ENCODE data around the gene CDC34. TPM values are rescaled to one million over a fixed set of nuclear protein-coding genes. Genes with fewer than 3 reads are reported as not detected.

CDC34 gene
- total RNA-seq, 2 donors from 2014 or later, result 128 to 138 TPM

GRCh38 chr19:494171-495080 lies 37.1 kb upstream of the CDC34 start:
- no peaks in the 10 kb centered on the region for H3K36me3 ChIP-seq (ENCODE audit: control insufficient read depth, insufficient read depth, low read length)
- peak; percentile 55 for DNase-seq
- Mint-ChIP-seq H3K27me3 (ENCODE audit: insufficient read depth) (peaks cover 30% of the 10 kb centered on the region), H3K27ac (no peak overlapping the region), H3K4me3 (no peak overlapping the region), H3K4me1 (no peaks in the 10 kb centered on the region), H3K9me3 (peaks cover 3% of the 10 kb centered on the region), H3K36me3 (ENCODE audit: low read depth) (no peaks in the 10 kb centered on the region)
- no peak overlapping the region for H3K4me3 ChIP-seq (ENCODE audit: low read length)
- H3K9me3 ChIP-seq (ENCODE audit: control insufficient read depth, low read length), result no peaks in the 10 kb centered on the region
- H3K4me1 ChIP-seq (ENCODE audit: control insufficient read depth, insufficient read depth, low read length), result no peaks in the 10 kb centered on the region
- 84 to 89% methylated on average over 18 to 22 of the region's 22 CpGs for WGBS, 2 experiments (ENCODE audit: insufficient coverage in 1 of 2, insufficient read length in 1 of 2)
- TF ChIP-seq CTCF (conservative IDR thresholded peaks at IDR 0.05), result no peak
- no peak overlapping the region for H3K9ac ChIP-seq (ENCODE audit: extremely low read depth, low read length, poor library complexity, severe bottlenecking)
- H3K27me3 ChIP-seq (ENCODE audit: control insufficient read depth, insufficient read depth, low read length, poor library complexity, severe bottlenecking), result peaks cover 22% of the 10 kb centered on the region
- H3K27ac ChIP-seq (ENCODE audit: low read depth, low read length), result no peak overlapping the region

GRCh38 chr19:495081-495401 lies 36.5 kb upstream of the CDC34 start:
- Mint-ChIP-seq H3K4me1 (no peaks in the 10 kb centered on the region), H3K27me3 (ENCODE audit: insufficient read depth) (peaks cover 35% of the 10 kb centered on the region), H3K36me3 (ENCODE audit: low read depth) (no peaks in the 10 kb centered on the region), H3K4me3 (no peak overlapping the region), H3K9me3 (peaks cover 3% of the 10 kb centered on the region), H3K27ac (no peak overlapping the region)
- H3K9me3 ChIP-seq (ENCODE audit: control insufficient read depth, low read length), result no peaks in the 10 kb centered on the region
- WGBS, 2 experiments (ENCODE audit: insufficient coverage in 1 of 2, insufficient read length in 1 of 2), result 89 to 92% methylated on average over 5 to 8 of the region's 10 CpGs
- no peak for TF ChIP-seq CTCF (conservative IDR thresholded peaks at IDR 0.05)
- no peaks in the 10 kb centered on the region for H3K4me1 ChIP-seq (ENCODE audit: control insufficient read depth, insufficient read depth, low read length)
- H3K4me3 ChIP-seq (ENCODE audit: low read length), result no peak overlapping the region
- peaks cover 24% of the 10 kb centered on the region for H3K27me3 ChIP-seq (ENCODE audit: control insufficient read depth, insufficient read depth, low read length, poor library complexity, severe bottlenecking)
- no peaks in the 10 kb centered on the region for H3K36me3 ChIP-seq (ENCODE audit: control insufficient read depth, insufficient read depth, low read length)
- no peak for DNase-seq
- H3K27ac ChIP-seq (ENCODE audit: low read depth, low read length), result no peak overlapping the region
- H3K9ac ChIP-seq (ENCODE audit: extremely low read depth, low read length, poor library complexity, severe bottlenecking), result no peak overlapping the region

GRCh38 chr19:495402-496111 lies 36.0 kb upstream of the CDC34 start:
- H3K4me1 ChIP-seq (ENCODE audit: control insufficient read depth, insufficient read depth, low read length), result no peaks in the 10 kb centered on the region
- peak; percentile 92 for DNase-seq
- no peaks in the 10 kb centered on the region for H3K36me3 Mint-ChIP-seq (ENCODE audit: low read depth)
- WGBS, 2 experiments (ENCODE audit: insufficient coverage in 1 of 2, insufficient read length in 1 of 2), result 48 to 49% methylated on average over 29 to 32 of the region's 32 CpGs
- no peak overlapping the region for H3K27ac ChIP-seq (ENCODE audit: low read depth, low read length)
- H3K4me1 Mint-ChIP-seq, result no peaks in the 10 kb centered on the region
- H3K27ac Mint-ChIP-seq, result no peak overlapping the region
- H3K27me3 ChIP-seq (ENCODE audit: control insufficient read depth, insufficient read depth, low read length, poor library complexity, severe bottlenecking), result peaks cover 24% of the 10 kb centered on the region
- peaks cover 40% of the 10 kb centered on the region for H3K27me3 Mint-ChIP-seq (ENCODE audit: insufficient read depth)
- no peaks in the 10 kb centered on the region for H3K9me3 ChIP-seq (ENCODE audit: control insufficient read depth, low read length)
- H3K9ac ChIP-seq (ENCODE audit: extremely low read depth, low read length, poor library complexity, severe bottlenecking), result no peak overlapping the region
- no peaks in the 10 kb centered on the region for H3K36me3 ChIP-seq (ENCODE audit: control insufficient read depth, insufficient read depth, low read length)
- peak; percentile 96 for TF ChIP-seq CTCF (conservative IDR thresholded peaks at IDR 0.05)
- no peak overlapping the region for H3K4me3 ChIP-seq (ENCODE audit: low read length)
- H3K4me3 Mint-ChIP-seq, result peak overlapping the region; percentile 27
- peaks cover 3% of the 10 kb centered on the region for H3K9me3 Mint-ChIP-seq
